ENCODE data around the gene ZBTB38.
A peak's percentile ranks its signal among the peaks of the same experiment; 100 is the strongest.

Gene ZBTB38

DNA sequence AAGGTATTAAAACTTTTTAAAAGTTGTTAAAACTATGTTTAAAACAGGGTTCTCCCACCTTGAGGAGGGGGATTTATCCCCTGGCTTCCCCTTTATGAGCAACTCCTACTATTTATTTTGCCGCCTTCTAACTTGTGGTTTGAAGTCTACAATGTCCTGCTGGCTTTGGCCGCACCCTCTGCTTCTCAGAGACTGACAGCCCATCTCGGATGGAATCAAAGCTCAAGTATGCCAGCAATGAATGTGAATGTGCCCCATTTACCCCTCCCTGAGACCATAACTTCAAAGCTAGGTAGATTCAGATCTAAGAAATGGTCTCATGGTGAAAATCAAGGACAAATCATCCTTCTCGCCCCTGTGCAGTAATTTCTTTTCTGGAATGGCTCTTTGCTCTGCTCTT is 10.3 kb downstream of the ZBTB38 start:
- H3K4me3 ChIP-seq (ENCODE audit: low read length in 2 of 2), result no peak overlapping the region
- H3K4me1 ChIP-seq (ENCODE audit: control insufficient read depth in 2 of 2, insufficient read depth in 2 of 2, low read length in 2 of 2), result peaks cover 6 to 12% of the 10 kb centered on the region in 2 donors
- H3K9ac ChIP-seq (ENCODE audit: low read depth in 1 of 2, low read length in 2 of 2), result no peak overlapping the region
- peak overlapping the region; percentile 65 to 69 for H3K27ac ChIP-seq (ENCODE audit: low read depth in 2 of 2, low read length in 2 of 2)
- peaks cover 11 to 16% of the 10 kb centered on the region in 2 donors for H3K36me3 ChIP-seq (ENCODE audit: control insufficient read depth in 2 of 2, insufficient read depth in 2 of 2, low read length in 2 of 2)
- H3K9me3 ChIP-seq (ENCODE audit: control insufficient read depth in 2 of 2, low read length in 2 of 2), result no peaks in the 10 kb centered on the region
- H3K27me3 ChIP-seq (ENCODE audit: control insufficient read depth in 2 of 2, insufficient read depth in 2 of 2, low read length in 2 of 2), result no peaks in the 10 kb centered on the region

DNA sequence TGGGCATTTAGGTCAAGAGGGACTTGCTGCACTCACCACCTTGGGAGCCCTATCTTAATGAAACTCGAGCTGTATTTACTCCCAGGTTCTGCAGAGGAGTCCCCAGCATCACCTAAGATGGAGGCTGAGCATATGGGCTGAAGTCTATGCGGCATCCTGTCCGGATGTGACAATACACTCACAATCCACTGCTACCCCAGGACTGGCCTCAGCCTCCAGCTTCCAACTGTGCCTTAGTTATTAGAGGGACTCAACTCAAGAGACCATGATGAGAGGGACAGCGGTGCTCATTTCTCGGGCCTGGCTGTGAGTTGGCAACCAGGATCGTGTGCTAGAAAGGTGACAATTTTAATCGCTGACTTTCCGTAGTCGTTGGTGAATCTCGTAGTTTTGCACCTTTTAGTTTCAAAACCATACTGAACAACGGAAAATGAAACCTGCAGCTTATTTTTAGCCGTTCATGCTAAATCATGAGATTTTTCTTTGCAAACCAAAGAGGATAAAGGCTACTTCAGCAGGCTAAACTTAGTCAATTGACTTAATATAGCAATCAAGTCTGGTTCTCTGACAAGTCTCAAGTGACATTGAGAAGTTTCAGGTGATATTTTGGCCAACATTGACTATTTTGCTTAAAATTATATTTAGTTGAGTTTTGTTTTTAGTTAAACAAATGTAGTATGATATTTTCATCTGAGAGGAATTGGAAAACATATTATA is 11.1 kb downstream of the ZBTB38 start:
- H3K4me3 ChIP-seq (ENCODE audit: low read length in 2 of 2), result no peak overlapping the region
- peaks cover 11 to 16% of the 10 kb centered on the region in 2 donors for H3K36me3 ChIP-seq (ENCODE audit: control insufficient read depth in 2 of 2, insufficient read depth in 2 of 2, low read length in 2 of 2)
- peak overlapping the region; percentile 65 to 74 for H3K27ac ChIP-seq (ENCODE audit: low read depth in 2 of 2, low read length in 2 of 2)
- peaks cover 6 to 12% of the 10 kb centered on the region in 2 donors for H3K4me1 ChIP-seq (ENCODE audit: control insufficient read depth in 2 of 2, insufficient read depth in 2 of 2, low read length in 2 of 2)
- H3K27me3 ChIP-seq (ENCODE audit: control insufficient read depth in 2 of 2, insufficient read depth in 2 of 2, low read length in 2 of 2), result no peaks in the 10 kb centered on the region
- H3K9ac ChIP-seq (ENCODE audit: low read depth in 1 of 2, low read length in 2 of 2), result no peak overlapping the region
- no peaks in the 10 kb centered on the region for H3K9me3 ChIP-seq (ENCODE audit: control insufficient read depth in 2 of 2, low read length in 2 of 2)

DNA sequence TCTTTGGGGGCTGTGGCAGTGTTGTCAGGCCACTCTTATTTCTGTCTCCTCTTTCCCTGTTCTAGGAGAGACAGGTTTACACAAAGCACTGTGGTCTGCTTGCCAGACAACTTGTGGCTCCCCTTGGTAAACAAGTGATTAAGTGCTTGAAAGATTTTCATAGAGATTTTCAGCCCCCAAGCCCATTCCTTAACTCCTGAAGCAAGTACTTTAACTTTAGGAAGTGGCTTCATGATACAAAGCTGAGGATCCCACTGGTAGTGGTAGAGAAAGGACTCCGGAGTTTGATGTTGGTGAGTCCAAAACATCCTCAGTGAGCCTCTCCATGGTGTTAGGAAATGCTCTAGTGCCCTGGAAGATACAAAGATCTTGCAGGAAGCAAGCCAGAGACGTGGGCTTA is 12.0 kb downstream of the ZBTB38 start:
- peak overlapping the region; percentile 48 to 74 for H3K27ac ChIP-seq (ENCODE audit: low read depth in 2 of 2, low read length in 2 of 2)
- H3K4me1 ChIP-seq (ENCODE audit: control insufficient read depth in 2 of 2, insufficient read depth in 2 of 2, low read length in 2 of 2), result peaks cover 6 to 12% of the 10 kb centered on the region in 2 donors
- H3K36me3 ChIP-seq (ENCODE audit: control insufficient read depth in 2 of 2, insufficient read depth in 2 of 2, low read length in 2 of 2), result peaks cover 14 to 15% of the 10 kb centered on the region in 2 donors
- H3K9ac ChIP-seq (ENCODE audit: low read depth in 1 of 2, low read length in 2 of 2), result no peak overlapping the region
- H3K27me3 ChIP-seq (ENCODE audit: control insufficient read depth in 2 of 2, insufficient read depth in 2 of 2, low read length in 2 of 2), result no peaks in the 10 kb centered on the region
- H3K4me3 ChIP-seq (ENCODE audit: low read length in 2 of 2), result no peak overlapping the region
- H3K9me3 ChIP-seq (ENCODE audit: control insufficient read depth in 2 of 2, low read length in 2 of 2), result no peaks in the 10 kb centered on the region

DNA sequence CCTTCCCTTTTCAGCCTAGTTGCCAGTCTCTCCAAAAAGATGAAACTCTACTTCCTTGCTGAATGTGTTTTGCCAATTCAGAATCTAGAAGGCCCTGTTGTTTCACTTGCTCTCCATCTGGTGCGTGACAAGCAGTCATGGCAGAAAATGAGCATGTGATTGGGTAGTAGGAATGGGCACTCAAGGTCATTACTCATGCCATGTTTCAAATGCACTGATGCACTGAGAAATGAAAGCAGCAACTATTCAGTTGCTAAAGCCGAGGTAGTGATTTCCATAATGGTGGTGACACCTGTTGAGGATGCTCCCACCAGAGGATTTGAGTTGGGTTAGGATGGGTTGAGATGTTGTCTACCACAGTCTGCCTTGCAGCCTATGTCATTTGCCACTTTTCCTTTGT is 12.7 kb downstream of the ZBTB38 start:
- Histone ChIP-seq H3K27me3 (ENCODE audit: control insufficient read depth in 2 of 2, insufficient read depth in 2 of 2, low read length in 2 of 2) (no peaks in the 10 kb centered on the region), H3K9ac (ENCODE audit: low read depth in 1 of 2, low read length in 2 of 2) (no peak overlapping the region), H3K9me3 (ENCODE audit: control insufficient read depth in 2 of 2, low read length in 2 of 2) (no peaks in the 10 kb centered on the region), H3K4me3 (ENCODE audit: low read length in 2 of 2) (no peak overlapping the region), H3K36me3 (ENCODE audit: control insufficient read depth in 2 of 2, insufficient read depth in 2 of 2, low read length in 2 of 2) (peaks cover 14% of the 10 kb centered on the region in 2 donors), H3K27ac (ENCODE audit: low read depth in 2 of 2, low read length in 2 of 2) (peak overlapping the region; percentile 48 to 74), H3K4me1 (ENCODE audit: control insufficient read depth in 2 of 2, insufficient read depth in 2 of 2, low read length in 2 of 2) (peaks cover 6 to 12% of the 10 kb centered on the region in 2 donors)

DNA sequence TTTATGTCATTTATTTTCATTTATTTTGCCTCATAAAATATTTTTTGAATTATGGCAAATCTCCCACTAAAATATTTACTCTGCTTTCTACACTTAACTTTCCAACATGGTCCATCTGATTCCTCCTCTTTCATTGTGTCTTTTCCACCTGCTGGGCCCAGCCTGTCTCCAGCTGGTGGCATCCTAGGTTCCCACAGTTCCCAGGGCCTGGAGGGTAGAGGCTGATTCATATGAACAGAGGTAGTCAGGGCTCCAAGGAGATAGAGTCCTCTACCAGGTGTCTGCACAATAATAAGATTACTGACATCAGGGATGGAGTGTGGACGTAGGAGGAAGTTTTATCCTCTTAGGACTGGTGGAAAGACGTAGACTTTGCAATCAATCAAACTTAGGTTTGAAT is 14.3 kb downstream of the ZBTB38 start:
- Histone ChIP-seq H3K27ac (ENCODE audit: low read depth in 2 of 2, low read length in 2 of 2) (peak overlapping the region in 1 of 2 donors; percentile 2), H3K36me3 (ENCODE audit: control insufficient read depth in 2 of 2, insufficient read depth in 2 of 2, low read length in 2 of 2) (peaks cover 16 to 22% of the 10 kb centered on the region in 2 donors), H3K27me3 (ENCODE audit: control insufficient read depth in 2 of 2, insufficient read depth in 2 of 2, low read length in 2 of 2) (no peaks in the 10 kb centered on the region), H3K9ac (ENCODE audit: low read depth in 1 of 2, low read length in 2 of 2) (no peak overlapping the region), H3K4me1 (ENCODE audit: control insufficient read depth in 2 of 2, insufficient read depth in 2 of 2, low read length in 2 of 2) (no peaks in the 10 kb centered on the region), H3K9me3 (ENCODE audit: control insufficient read depth in 2 of 2, low read length in 2 of 2) (no peaks in the 10 kb centered on the region), H3K4me3 (ENCODE audit: low read length in 2 of 2) (no peak overlapping the region)

DNA sequence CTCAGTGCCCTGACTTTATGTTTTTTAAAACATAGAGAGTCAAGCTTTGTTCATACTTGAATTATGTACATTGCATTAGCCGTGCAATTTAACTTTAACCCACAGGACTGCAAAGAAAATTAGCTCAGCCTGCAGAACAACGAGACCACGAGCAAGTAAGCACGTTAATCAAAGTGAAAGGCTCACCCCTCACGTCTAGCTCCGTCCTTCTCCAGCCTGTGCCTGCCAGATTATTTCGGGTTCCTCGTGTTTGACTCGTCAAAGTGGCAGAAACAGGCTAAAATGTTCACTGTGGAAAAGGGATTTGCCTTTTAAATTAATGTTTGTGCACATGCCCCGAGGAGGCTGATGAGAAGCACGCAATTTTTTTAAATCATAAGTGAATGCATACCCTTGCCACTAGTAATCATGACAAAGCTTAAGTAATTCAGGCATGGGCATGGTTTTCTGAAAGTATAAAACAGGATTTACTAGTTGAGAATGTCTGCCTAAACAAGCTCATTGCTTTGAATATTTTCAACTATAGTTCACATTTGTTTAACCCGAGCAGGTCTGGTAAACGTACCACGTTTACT is 15.3 kb downstream of the ZBTB38 start:
- Histone ChIP-seq H3K4me1 (ENCODE audit: control insufficient read depth in 2 of 2, insufficient read depth in 2 of 2, low read length in 2 of 2) (no peaks in the 10 kb centered on the region), H3K27me3 (ENCODE audit: control insufficient read depth in 2 of 2, insufficient read depth in 2 of 2, low read length in 2 of 2) (no peaks in the 10 kb centered on the region), H3K9me3 (ENCODE audit: control insufficient read depth in 2 of 2, low read length in 2 of 2) (no peaks in the 10 kb centered on the region), H3K36me3 (ENCODE audit: control insufficient read depth in 2 of 2, insufficient read depth in 2 of 2, low read length in 2 of 2) (peaks cover 17 to 23% of the 10 kb centered on the region in 2 donors), H3K9ac (ENCODE audit: low read depth in 1 of 2, low read length in 2 of 2) (no peak overlapping the region), H3K4me3 (ENCODE audit: low read length in 2 of 2) (peak overlapping the region; percentile 11 to 24), H3K27ac (ENCODE audit: low read depth in 2 of 2, low read length in 2 of 2) (peak overlapping the region; percentile 38 to 57)

DNA sequence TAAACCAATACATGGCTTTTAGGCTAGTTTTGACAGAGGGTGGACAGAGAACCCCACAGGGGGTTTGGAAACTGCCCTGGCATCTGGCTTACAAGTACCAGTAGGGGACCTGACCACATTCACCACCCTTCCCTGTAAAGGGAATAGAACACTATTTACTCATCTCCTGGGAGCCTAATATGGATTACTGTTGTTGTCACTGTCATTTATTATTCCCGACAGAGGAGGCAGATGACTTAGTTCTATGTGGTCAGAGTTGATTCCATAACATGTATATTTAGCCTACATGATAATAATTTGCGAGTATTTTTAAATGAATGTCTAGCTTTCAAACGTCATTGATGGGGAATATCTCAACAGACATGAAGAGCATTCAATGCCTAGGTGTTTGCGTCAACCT is 15.9 kb downstream of the ZBTB38 start:
- no peaks in the 10 kb centered on the region for H3K4me1 ChIP-seq (ENCODE audit: control insufficient read depth in 2 of 2, insufficient read depth in 2 of 2, low read length in 2 of 2)
- peaks cover 19 to 23% of the 10 kb centered on the region in 2 donors for H3K36me3 ChIP-seq (ENCODE audit: control insufficient read depth in 2 of 2, insufficient read depth in 2 of 2, low read length in 2 of 2)
- no peaks in the 10 kb centered on the region for H3K27me3 ChIP-seq (ENCODE audit: control insufficient read depth in 2 of 2, insufficient read depth in 2 of 2, low read length in 2 of 2)
- peak overlapping the region in 1 of 2 donors; percentile 59 for H3K4me3 ChIP-seq (ENCODE audit: low read length in 2 of 2)
- no peaks in the 10 kb centered on the region for H3K9me3 ChIP-seq (ENCODE audit: control insufficient read depth in 2 of 2, low read length in 2 of 2)
- peak overlapping the region; percentile 38 to 57 for H3K27ac ChIP-seq (ENCODE audit: low read depth in 2 of 2, low read length in 2 of 2)
- H3K9ac ChIP-seq (ENCODE audit: low read depth in 1 of 2, low read length in 2 of 2), result no peak overlapping the region

DNA sequence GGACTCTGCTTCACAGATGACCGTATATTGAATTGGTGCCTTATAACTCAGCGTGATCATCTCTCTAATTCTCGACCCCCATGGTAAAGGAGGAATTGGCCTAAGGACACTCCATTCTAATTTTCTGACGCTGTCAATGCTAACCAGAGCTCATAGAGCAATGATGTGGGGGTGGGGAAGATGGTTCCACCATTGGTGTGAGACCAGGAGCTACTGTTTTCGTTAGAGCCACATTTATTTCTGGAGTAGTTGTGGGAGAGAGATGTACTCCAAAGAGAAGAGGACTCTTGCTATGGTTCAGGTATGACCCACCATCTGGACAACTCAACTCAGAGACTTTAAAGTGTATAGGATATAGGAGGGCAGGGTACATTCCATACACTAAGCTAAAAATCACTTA is 16.3 kb downstream of the ZBTB38 start:
- Histone ChIP-seq H3K27ac (ENCODE audit: low read depth in 2 of 2, low read length in 2 of 2) (peak overlapping the region; percentile 38 to 57), H3K36me3 (ENCODE audit: control insufficient read depth in 2 of 2, insufficient read depth in 2 of 2, low read length in 2 of 2) (peaks cover 18 to 19% of the 10 kb centered on the region in 2 donors), H3K4me1 (ENCODE audit: control insufficient read depth in 2 of 2, insufficient read depth in 2 of 2, low read length in 2 of 2) (no peaks in the 10 kb centered on the region), H3K9me3 (ENCODE audit: control insufficient read depth in 2 of 2, low read length in 2 of 2) (no peaks in the 10 kb centered on the region), H3K4me3 (ENCODE audit: low read length in 2 of 2) (peak overlapping the region in 1 of 2 donors; percentile 59), H3K9ac (ENCODE audit: low read depth in 1 of 2, low read length in 2 of 2) (peak overlapping the region in 1 of 2 donors; percentile 27), H3K27me3 (ENCODE audit: control insufficient read depth in 2 of 2, insufficient read depth in 2 of 2, low read length in 2 of 2) (no peaks in the 10 kb centered on the region)

DNA sequence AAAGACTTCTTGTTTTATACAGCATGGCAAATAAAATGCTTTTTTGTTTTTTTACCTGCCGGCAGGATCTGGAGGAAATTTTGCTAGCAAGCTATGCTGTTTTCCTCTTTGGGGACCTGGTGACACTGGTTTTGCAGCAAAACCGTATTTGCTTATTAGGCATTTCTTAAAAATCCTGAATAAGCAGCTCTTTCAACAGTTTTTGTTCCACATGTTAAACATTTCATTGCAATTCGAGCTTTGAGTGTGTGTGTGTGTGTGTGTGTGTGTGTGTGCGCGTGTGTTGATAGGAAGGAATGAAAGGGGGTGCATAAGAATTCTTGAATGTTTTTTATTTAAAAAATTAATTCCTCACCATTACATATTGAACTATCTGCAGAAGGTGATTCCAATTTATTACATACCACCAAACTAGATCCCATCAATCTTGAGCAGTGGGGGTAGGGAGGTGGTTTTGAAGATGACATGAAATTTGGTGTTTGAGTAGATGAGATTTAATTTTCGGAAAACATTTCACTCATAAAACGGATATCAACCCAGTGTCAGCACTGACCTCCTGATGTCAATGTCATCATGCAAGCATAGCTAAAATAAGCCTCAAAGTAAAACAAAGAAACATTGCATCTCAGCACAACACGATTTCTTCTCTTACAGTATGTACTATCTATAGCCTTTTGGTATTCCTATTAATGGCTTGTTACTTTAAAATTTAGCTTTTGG is 17.3 kb downstream of the ZBTB38 start:
- H3K4me3 ChIP-seq (ENCODE audit: low read length in 2 of 2), result peak overlapping the region in 1 of 2 donors; percentile 59
- H3K36me3 ChIP-seq (ENCODE audit: control insufficient read depth in 2 of 2, insufficient read depth in 2 of 2, low read length in 2 of 2), result peaks cover 18 to 19% of the 10 kb centered on the region in 2 donors
- peak overlapping the region in 1 of 2 donors; percentile 27 for H3K9ac ChIP-seq (ENCODE audit: low read depth in 1 of 2, low read length in 2 of 2)
- H3K4me1 ChIP-seq (ENCODE audit: control insufficient read depth in 2 of 2, insufficient read depth in 2 of 2, low read length in 2 of 2), result no peaks in the 10 kb centered on the region
- no peaks in the 10 kb centered on the region for H3K9me3 ChIP-seq (ENCODE audit: control insufficient read depth in 2 of 2, low read length in 2 of 2)
- peak overlapping the region; percentile 52 to 61 for H3K27ac ChIP-seq (ENCODE audit: low read depth in 2 of 2, low read length in 2 of 2)
- H3K27me3 ChIP-seq (ENCODE audit: control insufficient read depth in 2 of 2, insufficient read depth in 2 of 2, low read length in 2 of 2), result no peaks in the 10 kb centered on the region

DNA sequence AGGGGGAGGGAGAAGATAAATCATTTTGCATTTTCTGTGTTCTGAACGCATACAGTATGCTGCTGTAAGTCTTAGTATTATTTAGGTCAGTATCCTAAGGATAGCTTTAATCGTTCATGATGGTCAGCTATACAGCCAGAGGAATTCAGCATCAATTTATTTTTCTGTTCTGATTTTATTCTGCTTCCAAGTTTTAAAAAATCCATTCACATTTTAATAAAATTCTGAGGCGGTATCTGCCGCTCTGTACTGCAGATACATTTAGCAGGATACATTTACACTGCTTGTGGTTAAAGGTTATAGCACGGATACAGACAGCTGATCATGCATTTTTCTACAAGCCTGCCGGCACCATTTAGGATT is 17.8 kb downstream of the ZBTB38 start:
- no peaks in the 10 kb centered on the region for H3K9me3 ChIP-seq (ENCODE audit: control insufficient read depth in 2 of 2, low read length in 2 of 2)
- peaks cover 17 to 18% of the 10 kb centered on the region in 2 donors for H3K36me3 ChIP-seq (ENCODE audit: control insufficient read depth in 2 of 2, insufficient read depth in 2 of 2, low read length in 2 of 2)
- peak overlapping the region in 1 of 2 donors; percentile 10 for H3K9ac ChIP-seq (ENCODE audit: low read depth in 1 of 2, low read length in 2 of 2)
- H3K27me3 ChIP-seq (ENCODE audit: control insufficient read depth in 2 of 2, insufficient read depth in 2 of 2, low read length in 2 of 2), result no peaks in the 10 kb centered on the region
- no peaks in the 10 kb centered on the region for H3K4me1 ChIP-seq (ENCODE audit: control insufficient read depth in 2 of 2, insufficient read depth in 2 of 2, low read length in 2 of 2)
- H3K27ac ChIP-seq (ENCODE audit: low read depth in 2 of 2, low read length in 2 of 2), result peak overlapping the region; percentile 52 to 61
- peak overlapping the region in 1 of 2 donors; percentile 59 for H3K4me3 ChIP-seq (ENCODE audit: low read length in 2 of 2)
